ENCODE data around the gene IVNS1ABP.

GRCh38 chr1:185322636-185323035 is 5.6 kb upstream of the IVNS1ABP start:
- TF ChIP-seq CTCF (IDR thresholded peaks at IDR 0.05; ENCODE audit: insufficient read depth, low read length): no peak
- TF ChIP-seq POLR2AphosphoS5 (IDR thresholded peaks at IDR 0.05; ENCODE audit: low read depth): no peak
- no peak for TF ChIP-seq GABPA (IDR thresholded peaks at IDR 0.05; ENCODE audit: low read depth)
- no peak for TF ChIP-seq REST (IDR thresholded peaks at IDR 0.05; ENCODE audit: insufficient replicate concordance, low read depth)
- TF ChIP-seq SPI1 (IDR thresholded peaks at IDR 0.05; ENCODE audit: borderline replicate concordance, low read depth): no peak
